GM10847 (cell line): ENCODE data around the gene BTC.

Experiments used
- POLR2A ChIP-seq: IDR thresholded peaks from 2 replicates; pipeline ENCODE4 v1.6.1; 2011; ENCODE audit not compliant: insufficient read length; ENCODE audit errors: extremely low read depth

BTC gene

GRCh38 chr4:74715706-74716435, 78.5 kb downstream of the BTC start:
- TF ChIP-seq POLR2A: no peak

- TF ChIP-seq POLR2A: no peak
Observed at GRCh38 chr4:74714611-74715130, 79.7 kb downstream of the BTC start.
